GM19035 (cell line): ENCODE results near the gene SLC22A2.

Experiments
- ATAC-seq: cut with Tn5 transposase; IDR thresholded peaks from one replicate; pipeline ENCODE4 v1.9.1; 2021; ENCODE audit not compliant: unreplicated experiment

SLC22A2 gene

GRCh38 chr6:160218810-160219209, 39.8 kb downstream of the SLC22A2 start:
- no peak for ATAC-seq

DNA sequence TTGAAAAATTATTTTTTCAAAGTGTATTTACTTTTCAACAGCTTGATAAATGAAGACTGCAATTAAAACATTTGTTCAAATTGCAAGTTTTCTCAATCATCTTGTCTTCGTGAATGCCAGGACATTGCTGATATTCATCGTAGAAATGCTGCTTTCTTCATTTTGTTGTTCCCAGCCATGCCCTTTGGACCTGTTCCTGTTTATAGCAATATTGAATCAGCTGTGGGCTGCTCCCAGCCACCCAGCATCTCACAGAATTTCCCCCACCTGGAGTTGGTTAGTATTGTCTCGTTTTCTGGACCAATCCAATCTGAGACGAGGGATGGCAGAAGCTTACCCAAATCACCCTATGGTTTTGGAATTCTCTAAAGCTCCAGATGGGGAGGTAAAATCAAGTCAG, 40.8 kb downstream of the SLC22A2 start:
- ATAC-seq: no peak

GRCh38 chr6:160217073-160217472, 41.5 kb downstream of the SLC22A2 start:
- no peak for ATAC-seq

DNA sequence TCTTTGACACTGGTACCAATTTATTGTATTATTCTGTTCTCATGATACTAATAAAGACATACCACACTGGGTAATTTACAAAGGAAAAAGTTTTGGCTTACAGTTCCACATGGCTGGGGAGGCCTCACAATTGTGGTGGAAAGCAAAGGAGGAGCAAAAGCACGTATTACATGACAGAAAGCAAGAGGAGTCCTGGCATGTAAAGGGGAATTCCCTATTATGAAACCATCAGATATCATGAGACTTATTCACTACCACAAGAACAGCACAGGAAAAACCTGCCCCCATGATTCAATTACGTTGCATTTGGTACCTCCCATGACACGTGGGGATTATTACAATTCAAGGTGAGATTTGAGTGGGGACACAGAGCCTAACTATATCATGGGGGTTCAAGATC, 43.4 kb downstream of the SLC22A2 start:
- no peak for ATAC-seq

- no peak for ATAC-seq
Measured at GRCh38 chr6:160207618-160208017, 51.0 kb downstream of the SLC22A2 start.

- no peak for ATAC-seq
Measured at GRCh38 chr6:160204710-160205109, 53.9 kb downstream of the SLC22A2 start.

- no peak for ATAC-seq
Measured at GRCh38 chr6:160203953-160204352, 54.7 kb downstream of the SLC22A2 start.

GRCh38 chr6:160203522-160203921, 55.1 kb downstream of the SLC22A2 start:
- no peak for ATAC-seq

- no peak for ATAC-seq
Measured at GRCh38 chr6:160203076-160203475, 55.5 kb downstream of the SLC22A2 start.

- no peak for ATAC-seq
Measured at GRCh38 chr6:160202411-160202810, 56.2 kb downstream of the SLC22A2 start.

DNA sequence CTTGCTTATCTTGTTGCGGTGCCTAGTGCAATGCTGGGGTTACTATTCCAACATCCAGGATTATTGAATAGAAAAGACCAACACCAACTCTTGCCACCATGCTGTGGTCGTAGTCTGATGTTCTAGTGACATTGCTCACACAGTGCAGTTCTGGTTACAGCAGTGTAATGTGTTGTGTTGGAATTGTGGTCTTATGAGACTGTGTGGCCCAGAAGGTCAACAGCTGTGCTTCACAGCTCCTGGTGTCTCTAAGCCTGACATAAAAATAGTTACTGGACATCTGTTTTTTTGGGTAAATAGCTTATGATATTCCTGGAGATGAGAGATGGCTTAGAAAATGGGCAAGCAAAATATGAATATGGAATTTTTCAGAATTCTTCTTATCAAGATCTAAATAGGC, 57.6 kb downstream of the SLC22A2 start:
- ATAC-seq: no peak

DNA sequence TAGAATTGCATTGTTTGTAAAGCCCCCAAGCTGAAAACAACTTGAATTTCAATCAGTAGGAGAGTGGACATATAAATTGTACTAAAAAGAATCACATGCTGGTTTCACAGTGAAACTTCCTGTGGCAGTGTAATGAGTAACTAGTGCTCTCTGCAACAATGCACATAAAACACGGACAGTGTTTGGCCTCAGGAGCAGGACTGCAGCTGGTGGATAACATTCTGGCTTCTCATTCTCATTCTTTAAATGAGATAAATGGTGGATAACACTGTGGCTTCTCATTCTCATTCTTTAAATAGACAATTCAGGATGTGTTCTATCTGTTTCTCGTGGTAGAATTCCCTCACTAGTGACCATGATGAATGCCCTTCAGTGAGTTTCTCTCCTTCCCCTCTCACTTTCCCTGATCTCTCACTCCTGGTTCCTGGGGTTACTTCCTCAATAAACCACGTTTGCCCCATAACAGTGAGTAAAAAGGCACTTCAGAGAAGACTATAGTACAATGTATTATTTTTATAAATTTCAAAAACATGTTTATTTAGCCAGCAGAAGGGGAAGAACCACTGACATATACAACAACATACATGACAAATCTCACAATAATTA, 59.9 kb downstream of the SLC22A2 start:
- ATAC-seq: peak; percentile 47

DNA sequence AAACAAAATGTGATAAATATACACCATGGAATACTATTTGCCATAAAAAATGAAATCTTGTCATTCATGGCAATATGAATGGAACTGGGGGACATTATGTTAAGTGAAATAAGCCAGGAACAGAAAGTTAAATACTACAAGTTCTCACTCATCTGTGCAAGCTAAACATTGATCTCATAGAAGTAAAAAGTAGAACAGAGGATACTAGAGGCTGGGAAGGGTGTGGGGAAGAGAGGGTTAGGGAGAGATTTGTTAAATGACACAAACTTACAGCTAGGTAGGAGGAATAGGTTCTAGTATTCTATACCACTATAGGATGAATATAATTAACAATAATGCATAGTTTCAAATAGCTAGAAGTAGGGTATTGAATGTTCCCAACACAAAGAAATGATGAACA, 61.0 kb downstream of the SLC22A2 start:
- ATAC-seq: no peak

GRCh38 chr6:160194808-160195207, 63.8 kb downstream of the SLC22A2 start:
- no peak for ATAC-seq

DNA sequence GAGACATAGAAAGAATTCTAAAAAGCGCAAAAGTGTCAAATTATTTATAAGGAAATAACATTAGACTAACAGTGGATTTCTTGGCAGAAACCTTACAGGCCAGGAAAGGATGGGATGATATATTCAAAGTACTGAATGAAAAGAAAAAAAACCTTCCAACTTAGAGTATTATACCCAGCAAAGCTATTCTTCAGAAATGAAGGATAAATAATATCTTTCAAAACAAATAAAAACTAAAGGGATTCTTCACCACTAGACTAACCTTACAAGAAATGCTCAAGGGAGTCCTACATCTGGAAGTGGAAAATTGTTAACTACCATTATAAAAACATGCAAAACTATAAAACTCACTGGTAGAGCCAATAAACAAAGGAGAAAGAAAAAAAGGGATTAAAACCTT, 65.8 kb downstream of the SLC22A2 start:
- ATAC-seq: no peak

DNA sequence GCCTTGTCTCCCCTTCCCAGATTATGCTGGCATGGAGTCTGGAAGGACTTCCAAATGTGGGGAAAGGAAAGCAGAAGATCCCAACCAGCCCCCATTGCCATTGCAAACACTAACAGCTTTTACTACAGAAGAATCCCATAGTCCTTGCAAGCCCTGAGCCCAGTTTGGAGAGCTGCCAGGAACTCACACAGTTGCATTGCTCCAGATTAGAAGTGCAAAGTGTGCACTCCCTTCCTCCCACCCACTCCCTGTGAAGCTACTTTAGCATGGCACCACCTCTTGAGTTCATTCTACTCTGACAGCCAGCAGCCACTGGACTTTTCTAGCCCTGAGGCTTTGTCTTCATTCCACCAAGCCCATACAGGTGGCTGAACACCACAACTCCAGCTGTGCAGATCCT, 67.6 kb downstream of the SLC22A2 start:
- no peak for ATAC-seq

DNA sequence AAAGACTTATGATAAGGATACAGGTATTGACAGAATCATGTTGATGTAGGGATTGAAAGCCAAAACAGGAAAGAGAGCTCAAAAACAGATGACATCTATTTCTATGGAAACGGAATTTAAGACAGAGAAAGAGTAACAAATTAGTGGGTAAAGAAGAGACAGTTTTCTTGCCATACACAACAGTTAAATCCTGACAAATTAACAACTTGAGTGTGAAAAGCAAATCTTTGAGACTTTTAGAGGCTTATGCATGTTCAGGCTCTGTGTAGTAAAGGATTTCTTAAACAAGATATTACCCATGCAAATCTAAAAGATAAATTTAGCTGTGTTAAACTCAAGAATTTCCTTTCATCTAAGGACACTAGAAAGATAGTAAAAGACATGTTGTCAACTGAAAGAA, 68.5 kb downstream of the SLC22A2 start:
- no peak for ATAC-seq

DNA sequence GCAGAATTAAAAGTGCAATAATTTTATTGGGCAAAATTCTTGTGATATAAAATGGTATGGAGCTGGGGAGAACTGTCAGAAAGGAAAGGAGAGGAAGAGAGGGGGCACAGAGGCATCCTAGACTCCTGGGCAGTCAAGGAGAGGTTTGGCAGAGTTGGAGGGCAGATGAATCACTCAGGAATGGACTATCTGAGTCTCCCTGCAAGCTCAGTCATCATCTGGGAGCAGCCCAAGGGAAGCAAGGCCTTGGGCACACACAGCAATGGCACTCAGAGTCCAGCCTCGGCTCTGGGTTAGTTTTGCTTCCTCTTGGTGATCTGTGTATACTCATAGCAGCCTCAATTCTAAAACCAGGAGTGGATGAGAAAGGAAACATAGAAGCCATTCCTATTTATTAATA, 69.8 kb downstream of the SLC22A2 start:
- ATAC-seq: no peak

GRCh38 chr6:160180706-160181105, 77.9 kb downstream of the SLC22A2 start:
- ATAC-seq: no peak

GRCh38 chr6:160178271-160178670, 80.3 kb downstream of the SLC22A2 start:
- no peak for ATAC-seq

- ATAC-seq: no peak
Measured at GRCh38 chr6:160177220-160177619, 81.4 kb downstream of the SLC22A2 start.

- ATAC-seq: no peak
Measured at GRCh38 chr6:160174681-160175080, 83.9 kb downstream of the SLC22A2 start.

GRCh38 chr6:160173806-160174527, 84.7 kb downstream of the SLC22A2 start:
- ATAC-seq: no peak
